ENCODE data around the gene UBE4B. TPM values are rescaled to one million over a fixed set of nuclear protein-coding genes. Genes with fewer than 3 reads are reported as not detected.

UBE4B gene
- total RNA-seq, 1 donor from 2014 or later, result 36.2 TPM

GRCh38 chr1:10146391-10146790 is 113.6 kb downstream of the UBE4B start:
- Histone ChIP-seq H3K4me1 (no peaks in the 10 kb centered on the region), H3K36me3 (peaks cover 72% of the 10 kb centered on the region), H3K4me3 (no peak overlapping the region), H3K27ac (no peak overlapping the region), H3K9me3 (no peaks in the 10 kb centered on the region), H3K27me3 (no peaks in the 10 kb centered on the region)
- TF ChIP-seq CTCF (IDR thresholded peaks at IDR 0.05), result no peak
- DNase-seq (no peak), ATAC-seq (no peak)
- intact Hi-C loops (cut with DNase I), result no loop called here

- Histone ChIP-seq H3K4me3 (no peak overlapping the region), H3K27me3 (no peaks in the 10 kb centered on the region), H3K4me1 (no peaks in the 10 kb centered on the region), H3K9me3 (no peaks in the 10 kb centered on the region), H3K27ac (no peak overlapping the region), H3K36me3 (peaks cover 64% of the 10 kb centered on the region)
- intact Hi-C loops (cut with DNase I), result no loop called here
- ATAC-seq (no peak), DNase-seq (no peak)
- no peak for TF ChIP-seq CTCF (IDR thresholded peaks at IDR 0.05)
These were observed 116.5 kb downstream of the UBE4B start for GRCh38 chr1:10149231-10149630.

- intact Hi-C loops (cut with DNase I), result no loop called here
- Histone ChIP-seq H3K9me3 (no peaks in the 10 kb centered on the region), H3K4me3 (no peak overlapping the region), H3K4me1 (no peaks in the 10 kb centered on the region), H3K27ac (no peak overlapping the region), H3K36me3 (peaks cover 40% of the 10 kb centered on the region), H3K27me3 (no peaks in the 10 kb centered on the region)
- TF ChIP-seq CTCF (IDR thresholded peaks at IDR 0.05), result peak; percentile 46
- ATAC-seq, result peak; percentile 72
- DNase-seq, result no peak
These were observed 120.0 kb downstream of the UBE4B start for GRCh38 chr1:10152709-10153284.

- no peak for TF ChIP-seq CTCF (IDR thresholded peaks at IDR 0.05)
- H3K27ac ChIP-seq, result no peak overlapping the region
- H3K36me3 ChIP-seq, result peaks cover 45% of the 10 kb centered on the region
- no peak for ATAC-seq
- no peak for DNase-seq
- intact Hi-C loops (cut with DNase I), result no loop called here
- no peaks in the 10 kb centered on the region for H3K9me3 ChIP-seq
- H3K4me3 ChIP-seq, result no peak overlapping the region
- H3K4me1 ChIP-seq, result no peaks in the 10 kb centered on the region
- H3K27me3 ChIP-seq, result no peaks in the 10 kb centered on the region
These were observed 122.4 kb downstream of the UBE4B start for GRCh38 chr1:10155087-10155712.

- no peak for DNase-seq
- no peak for TF ChIP-seq CTCF (IDR thresholded peaks at IDR 0.05)
- Histone ChIP-seq H3K36me3 (peaks cover 53% of the 10 kb centered on the region), H3K4me3 (no peak overlapping the region), H3K9me3 (no peaks in the 10 kb centered on the region), H3K4me1 (no peaks in the 10 kb centered on the region), H3K27me3 (no peaks in the 10 kb centered on the region), H3K27ac (no peak overlapping the region)
- no peak for ATAC-seq
- intact Hi-C loops (cut with DNase I), result no loop called here
These were observed 127.4 kb downstream of the UBE4B start for GRCh38 chr1:10160173-10160572.
